OCI-LY1 (cell line): ENCODE measurements around the gene MTHFD1.

Experiments used
- EZH2 ChIP-seq: fragments of 200-600 bp; sonication (generic), shearing (Covaris generic); IDR thresholded peaks from 2 replicates; pipeline ENCODE4 v1.8.0; 2017; ENCODE audit warnings: borderline replicate concordance, mixed run types, mild to moderate bottlenecking, antibody characterized with exemption, low read length, moderate library complexity, mixed read lengths
- TF ChIP-seq, protein P1 (sequence below): fragments of 200-600 bp; sonication (generic), shearing (Covaris generic); IDR thresholded peaks from 2 replicates; pipeline ENCODE4 v1.5.1; 2017; ENCODE audit warnings: mild to moderate bottlenecking, antibody characterized with exemption, low read length, moderate library complexity, mixed read lengths

DNA sequence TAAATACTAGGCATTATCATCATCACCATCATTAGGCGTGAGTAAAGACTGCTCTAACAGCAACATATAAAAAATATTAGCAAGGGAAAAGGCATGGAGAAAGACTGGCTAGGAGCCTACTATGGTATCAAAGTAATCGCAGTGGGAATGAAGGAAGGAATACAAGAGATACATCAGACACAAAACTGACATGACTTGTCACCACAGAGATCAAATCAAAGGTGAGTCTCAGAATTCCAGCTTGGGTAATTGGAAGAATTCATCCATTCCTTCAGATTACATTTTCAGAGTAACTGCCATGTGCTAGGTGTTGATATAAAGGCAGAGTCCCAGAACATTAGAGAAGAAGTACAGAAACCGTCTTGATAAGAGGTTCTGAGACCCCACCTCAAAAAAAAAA, 105.3 kb downstream of the MTHFD1 start:
- TF ChIP-seq, protein P1, sequence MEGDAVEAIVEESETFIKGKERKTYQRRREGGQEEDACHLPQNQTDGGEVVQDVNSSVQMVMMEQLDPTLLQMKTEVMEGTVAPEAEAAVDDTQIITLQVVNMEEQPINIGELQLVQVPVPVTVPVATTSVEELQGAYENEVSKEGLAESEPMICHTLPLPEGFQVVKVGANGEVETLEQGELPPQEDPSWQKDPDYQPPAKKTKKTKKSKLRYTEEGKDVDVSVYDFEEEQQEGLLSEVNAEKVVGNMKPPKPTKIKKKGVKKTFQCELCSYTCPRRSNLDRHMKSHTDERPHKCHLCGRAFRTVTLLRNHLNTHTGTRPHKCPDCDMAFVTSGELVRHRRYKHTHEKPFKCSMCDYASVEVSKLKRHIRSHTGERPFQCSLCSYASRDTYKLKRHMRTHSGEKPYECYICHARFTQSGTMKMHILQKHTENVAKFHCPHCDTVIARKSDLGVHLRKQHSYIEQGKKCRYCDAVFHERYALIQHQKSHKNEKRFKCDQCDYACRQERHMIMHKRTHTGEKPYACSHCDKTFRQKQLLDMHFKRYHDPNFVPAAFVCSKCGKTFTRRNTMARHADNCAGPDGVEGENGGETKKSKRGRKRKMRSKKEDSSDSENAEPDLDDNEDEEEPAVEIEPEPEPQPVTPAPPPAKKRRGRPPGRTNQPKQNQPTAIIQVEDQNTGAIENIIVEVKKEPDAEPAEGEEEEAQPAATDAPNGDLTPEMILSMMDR = no peak
- no peak for TF ChIP-seq EZH2
